GM23338 (cell line): ENCODE data around the gene LIN7C. TPM values are rescaled to one million over a fixed set of nuclear protein-coding genes. Genes with fewer than 3 reads are reported as not detected.

Source experiments
- ATAC-seq: fragments of 200-7000 bp; cut with Tn5 transposase; 3 replicates; pipeline ENCODE4 v1.9.1; 2020
- DNase-seq: peaks from one replicate; pipeline ENCODE4 v3.0.0-alpha.2; 2015; ENCODE audit warnings: low spot score
- H2AFZ ChIP-seq: fragments of 200-600 bp; sonication (generic); 2 replicates; pipeline ENCODE4 v1.8.0; 2016; ENCODE audit warnings: antibody characterized with exemption, mild to moderate bottlenecking, moderate library complexity
- H3F3A ChIP-seq: fragments of 200-600 bp; sonication (generic); replicated peaks from 2 replicates; pipeline ENCODE4 v1.8.0; 2017; ENCODE audit warnings: antibody characterized with exemption, mixed run types, low read depth
- H3K27ac ChIP-seq: fragments of 200-600 bp; sonication (generic); 2 replicates; pipeline ENCODE4 v1.6.1; 2016; ENCODE audit warnings: low read depth
- H3K27me3 ChIP-seq: fragments of 200-600 bp; sonication (generic); 2 replicates; pipeline ENCODE4 v1.8.0; 2016; ENCODE audit warnings: mild to moderate bottlenecking, mixed run types, moderate library complexity; ENCODE audit not compliant: insufficient read depth
- H3K36me3 ChIP-seq: fragments of 200-600 bp; sonication (generic); 2 replicates; pipeline ENCODE4 v1.8.0; 2016; ENCODE audit warnings: mild to moderate bottlenecking; ENCODE audit not compliant: insufficient read depth
- H3K4me1 ChIP-seq: fragments of 200-600 bp; sonication (generic); 2 replicates; pipeline ENCODE4 v1.8.0; 2016; ENCODE audit warnings: mild to moderate bottlenecking, moderate library complexity; ENCODE audit not compliant: insufficient read depth
- H3K4me2 ChIP-seq: fragments of 200-600 bp; sonication (generic); 2 replicates; pipeline ENCODE4 v1.7.1; 2017; ENCODE audit warnings: mixed run types
- H3K4me3 ChIP-seq: fragments of 200-600 bp; sonication (generic); 2 replicates; pipeline ENCODE4 v1.6.1; 2016; ENCODE audit warnings: mixed run types
- H3K79me2 ChIP-seq: fragments of 200-600 bp; sonication (generic); replicated peaks from 2 replicates; pipeline ENCODE4 v1.8.0; 2017; ENCODE audit warnings: mild to moderate bottlenecking; ENCODE audit not compliant: insufficient read depth
- H3K9me2 ChIP-seq: fragments of 200-600 bp; sonication (generic); 2 replicates; pipeline ENCODE4 v1.8.0; 2017; ENCODE audit not compliant: insufficient read depth
- H4K20me1 ChIP-seq: fragments of 200-600 bp; sonication (generic); replicated peaks from 2 replicates; pipeline ENCODE4 v1.8.0; 2017; ENCODE audit warnings: mild to moderate bottlenecking; ENCODE audit not compliant: insufficient read depth
- H3K27ac Mint-ChIP-seq: 2 replicates; pipeline ENCODE4 v1.8.0; 2020; ENCODE audit warnings: inconsistent platforms, mild to moderate bottlenecking, moderate library complexity, mixed read lengths
- H3K27me3 Mint-ChIP-seq: 3 replicates; pipeline ENCODE4 v1.8.0; 2022; ENCODE audit warnings: low read depth, mild to moderate bottlenecking, moderate library complexity, mixed read lengths, inconsistent platforms; ENCODE audit not compliant: insufficient read depth, poor library complexity
- H3K36me3 Mint-ChIP-seq: 3 replicates; pipeline ENCODE4 v1.8.0; 2021; ENCODE audit warnings: low read depth, mild to moderate bottlenecking, inconsistent platforms, moderate library complexity, mixed read lengths
- H3K4me1 Mint-ChIP-seq: 3 replicates; pipeline ENCODE4 v1.8.0; 2020; ENCODE audit warnings: mild to moderate bottlenecking, inconsistent platforms, mixed read lengths
- H3K4me3 Mint-ChIP-seq: 3 replicates; pipeline ENCODE4 v1.8.0; 2021; ENCODE audit warnings: moderate library complexity, mild to moderate bottlenecking, inconsistent platforms, mixed read lengths
- H3K9me3 Mint-ChIP-seq: 3 replicates; pipeline ENCODE4 v1.8.0; 2020; ENCODE audit warnings: moderate library complexity, mild to moderate bottlenecking, inconsistent platforms, mixed read lengths
- CREB1 ChIP-seq: fragments of 250-450 bp; sonication (Bioruptor Pico); IDR thresholded peaks from 2 replicates; pipeline ENCODE4 v1.5.0; 2020; ENCODE audit warnings: low read depth, mild to moderate bottlenecking, moderate library complexity
- CTCF ChIP-seq, 2 experiments: fragments of 200-600 bp in 1 of 2; sonication (generic) in 1 of 2; conservative IDR thresholded peaks; 2 replicates each; pipeline versions ENCODE4 v1.5.1 to v1.6.1; 2016 to 2017; ENCODE audit warnings: antibody characterized with exemption in 2 of 2, low read depth in 2 of 2, mild to moderate bottlenecking in 2 of 2, moderate library complexity in 1 of 2
- EZH2 ChIP-seq: fragments of 200-600 bp; sonication (generic); IDR thresholded peaks from one replicate; pipeline ENCODE4 v1.8.0; 2017; ENCODE audit warnings: antibody characterized with exemption, mild to moderate bottlenecking, low read depth; ENCODE audit not compliant: unreplicated experiment
- EZH2phosphoT487 ChIP-seq: fragments of 200-600 bp; sonication (generic); IDR thresholded peaks from one replicate; pipeline ENCODE4 v1.8.1; 2018; ENCODE audit warnings: antibody characterized with exemption; ENCODE audit not compliant: unreplicated experiment
- JUNB ChIP-seq: IDR thresholded peaks from one replicate; pipeline ENCODE4 v1.6.1; 2016; ENCODE audit warnings: antibody characterized with exemption; ENCODE audit not compliant: unreplicated experiment
- NANOG ChIP-seq: IDR thresholded peaks from 2 replicates; pipeline ENCODE4 v1.6.1; 2016; ENCODE audit warnings: antibody characterized with exemption, borderline replicate concordance
- POLR2AphosphoS5 ChIP-seq: IDR thresholded peaks from 2 replicates; pipeline ENCODE4 v1.6.1; 2016; ENCODE audit warnings: antibody characterized with exemption, low read depth
- REST ChIP-seq: IDR thresholded peaks from one replicate; pipeline ENCODE4 v1.6.1; 2018; ENCODE audit warnings: antibody characterized with exemption; ENCODE audit not compliant: unreplicated experiment
- STAT1 ChIP-seq: IDR thresholded peaks from one replicate; pipeline ENCODE4 v1.6.1; 2016; ENCODE audit warnings: antibody characterized with exemption; ENCODE audit not compliant: unreplicated experiment
- ZNF114 ChIP-seq: fragments of 250-450 bp; sonication (Bioruptor Pico); IDR thresholded peaks from 2 replicates; pipeline ENCODE4 v1.5.0; 2020; ENCODE audit warnings: mild to moderate bottlenecking, moderate library complexity
- ZNF331 ChIP-seq: fragments of 250-450 bp; sonication (Bioruptor Pico); IDR thresholded peaks from 2 replicates; pipeline ENCODE4 v1.5.0; 2020; ENCODE audit warnings: low read depth, mild to moderate bottlenecking, moderate library complexity
- ZNF462 ChIP-seq: fragments of 250-450 bp; sonication (Bioruptor Pico); IDR thresholded peaks from 2 replicates; pipeline ENCODE4 v1.5.0; 2020; ENCODE audit warnings: mild to moderate bottlenecking, moderate library complexity
- polyA plus RNA-seq: library from polyadenylated mRNA; unstranded; fragments of >200 nt; fragmentation: Nextera tagmentation; extraction: Ambion mirVana; gene quantifications from 2 replicates; pipeline ENCODE4 v1.2.1, GENCODE V29; 2016
- total RNA-seq: library from RNA; depleted of rRNA; stranded (reverse); fragments of >200 nt; shearing (Covaris generic); gene quantifications from 2 replicates; pipeline ENCODE4 v1.2.3, GENCODE V29; 2014

Gene LIN7C
- total and polyA plus RNA-seq, 2 experiments from 2014 or later: 22.5 to 61.0 TPM

GRCh38 chr11:27535103-27535502 is 28.5 kb upstream of the LIN7C start:
- DNase-seq (no peak), ATAC-seq (no peak)
- no peak overlapping the region for H3K4me2 ChIP-seq
- H3K27me3 ChIP-seq: no peaks in the 10 kb centered on the region; the same call in 1 of the 2 replicates
- Mint-ChIP-seq H3K9me3 (no peaks in the 10 kb centered on the region), H3K4me3 (no peak overlapping the region), H3K36me3 (no peaks in the 10 kb centered on the region), H3K27ac (no peak overlapping the region), H3K4me1 (no peaks in the 10 kb centered on the region; the same call in 2 of the 3 replicates), H3K27me3 (peaks cover 2% of the 10 kb centered on the region)
- no peaks in the 10 kb centered on the region for H4K20me1 ChIP-seq
- no peaks in the 10 kb centered on the region for H3K9me2 ChIP-seq
- no peaks in the 10 kb centered on the region for H3K79me2 ChIP-seq
- TF ChIP-seq JUNB (no peak), POLR2AphosphoS5 (no peak), CTCF (conservative IDR thresholded peaks at IDR 0.05; ENCODE audit: low read depth in 2 of 2) (no peak), EZH2 (no peak), EZH2phosphoT487 (no peak), NANOG (no peak), CREB1 (no peak), ZNF331 (CRISPR knock-in tag) (no peak), REST (no peak), STAT1 (no peak), ZNF462 (CRISPR knock-in tag) (no peak), ZNF114 (CRISPR knock-in tag) (no peak)
- no peaks in the 10 kb centered on the region for H3F3A ChIP-seq
- H3K4me3 ChIP-seq: no peak overlapping the region
- no peak overlapping the region for H2AFZ ChIP-seq
- no peak overlapping the region for H3K27ac ChIP-seq
- no peaks in the 10 kb centered on the region for H3K36me3 ChIP-seq
- no peaks in the 10 kb centered on the region for H3K4me1 ChIP-seq
